ENCODE data around the gene ADAMTSL3. TPM values are rescaled to one million over a fixed set of nuclear protein-coding genes. Genes with fewer than 3 reads are reported as not detected.

ADAMTSL3 gene
- total RNA-seq, 1 experiment from 2014 or later, result 0.07 TPM

DNA sequence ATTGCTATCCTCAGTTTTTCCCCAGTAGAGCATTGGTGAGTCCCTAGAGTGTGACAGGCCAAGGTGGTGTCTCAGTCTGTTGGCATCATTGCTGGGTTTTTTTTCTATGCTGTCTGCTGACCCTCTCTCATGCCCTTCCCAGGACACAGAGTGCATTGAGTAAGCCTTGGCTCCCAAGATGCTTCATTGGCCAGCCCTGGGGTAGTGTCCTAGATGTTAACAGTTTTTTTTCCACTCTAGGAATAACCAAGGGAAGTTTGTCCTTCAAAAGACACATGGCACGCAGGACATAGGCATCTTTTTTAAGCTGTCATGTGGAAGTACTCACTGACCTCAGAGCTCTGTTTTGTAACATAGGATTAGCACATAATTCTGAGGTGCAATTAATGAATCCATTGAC lies 19.5 kb downstream of the ADAMTSL3 start:
- no peak for DNase-seq
- H3K36me3 Mint-ChIP-seq (ENCODE audit: insufficient read depth, unreplicated experiment), result no peaks in the 10 kb centered on the region
- Histone ChIP-seq H3K9me3 (peaks cover 6% of the 10 kb centered on the region; the same call in 1 of the 2 replicates), H3K4me3 (ENCODE audit: low read depth, low read length) (no peak overlapping the region), H3K27me3 (replicated peaks; ENCODE audit: control insufficient read depth, insufficient read depth, low read length) (no peaks in the 10 kb centered on the region), H3K4me1 (no peaks in the 10 kb centered on the region), H3K36me3 (ENCODE audit: control insufficient read depth, insufficient read depth, low read length) (no peaks in the 10 kb centered on the region)
- H3K27ac Mint-ChIP-seq (ENCODE audit: unreplicated experiment), result no peak overlapping the region
- CTCF ChIA-PET, result no interaction called here
- POLR2A ChIA-PET, result no interaction called here
- no peak overlapping the region for H3K4me3 Mint-ChIP-seq (ENCODE audit: unreplicated experiment)
- no TSS peak for BruUV-seq (replicated peaks)
- H3K27me3 Mint-ChIP-seq (ENCODE audit: insufficient read depth, unreplicated experiment), result peaks cover 3% of the 10 kb centered on the region
- H3K9me3 Mint-ChIP-seq (ENCODE audit: unreplicated experiment), result peaks cover 20% of the 10 kb centered on the region
- no peaks in the 10 kb centered on the region for H3K4me1 Mint-ChIP-seq (ENCODE audit: low read depth, unreplicated experiment)
- TF ChIP-seq, protein P1, sequence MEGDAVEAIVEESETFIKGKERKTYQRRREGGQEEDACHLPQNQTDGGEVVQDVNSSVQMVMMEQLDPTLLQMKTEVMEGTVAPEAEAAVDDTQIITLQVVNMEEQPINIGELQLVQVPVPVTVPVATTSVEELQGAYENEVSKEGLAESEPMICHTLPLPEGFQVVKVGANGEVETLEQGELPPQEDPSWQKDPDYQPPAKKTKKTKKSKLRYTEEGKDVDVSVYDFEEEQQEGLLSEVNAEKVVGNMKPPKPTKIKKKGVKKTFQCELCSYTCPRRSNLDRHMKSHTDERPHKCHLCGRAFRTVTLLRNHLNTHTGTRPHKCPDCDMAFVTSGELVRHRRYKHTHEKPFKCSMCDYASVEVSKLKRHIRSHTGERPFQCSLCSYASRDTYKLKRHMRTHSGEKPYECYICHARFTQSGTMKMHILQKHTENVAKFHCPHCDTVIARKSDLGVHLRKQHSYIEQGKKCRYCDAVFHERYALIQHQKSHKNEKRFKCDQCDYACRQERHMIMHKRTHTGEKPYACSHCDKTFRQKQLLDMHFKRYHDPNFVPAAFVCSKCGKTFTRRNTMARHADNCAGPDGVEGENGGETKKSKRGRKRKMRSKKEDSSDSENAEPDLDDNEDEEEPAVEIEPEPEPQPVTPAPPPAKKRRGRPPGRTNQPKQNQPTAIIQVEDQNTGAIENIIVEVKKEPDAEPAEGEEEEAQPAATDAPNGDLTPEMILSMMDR (IDR thresholded peaks at IDR 0.05; ENCODE audit: insufficient read depth in 1 of 2, low read depth in 1 of 2, low read length in 1 of 2, severe bottlenecking in 1 of 2, unreplicated experiment in 1 of 2), result no peak
- intact Hi-C loops (cut with micrococcal nuclease; ENCODE audit: unreplicated experiment), result no loop called here

DNA sequence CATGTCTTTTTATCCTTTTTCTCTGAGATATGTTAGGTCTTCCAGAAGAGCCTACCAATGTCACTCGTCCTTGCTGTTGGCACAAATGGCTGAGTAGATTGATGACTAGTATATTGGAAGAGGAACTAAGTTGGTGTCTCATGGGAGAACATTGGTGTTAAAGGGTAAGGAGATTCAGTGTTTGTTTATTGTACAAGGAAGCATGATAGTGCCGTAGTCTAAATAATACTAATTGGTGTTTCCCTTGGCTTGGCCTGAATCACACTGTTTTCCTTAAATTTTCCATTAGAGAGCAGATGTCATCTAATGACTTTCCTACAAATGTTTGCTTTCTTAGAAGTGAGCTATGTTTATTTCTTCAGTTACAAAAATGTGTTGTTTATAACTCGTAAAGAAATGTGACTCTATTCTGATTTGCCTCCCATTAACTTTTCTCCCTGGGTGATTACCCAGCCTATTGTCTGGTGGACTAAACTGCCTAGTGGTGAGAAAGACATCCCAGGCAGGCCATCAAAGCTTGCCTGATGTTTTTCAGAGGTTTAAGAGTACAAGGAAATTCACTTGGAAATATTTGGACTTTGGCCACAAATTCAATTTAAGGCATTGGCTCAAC lies 28.7 kb downstream of the ADAMTSL3 start:
- no peak overlapping the region for H3K4me3 ChIP-seq (ENCODE audit: low read depth, low read length)
- Mint-ChIP-seq H3K36me3 (ENCODE audit: insufficient read depth, unreplicated experiment) (no peaks in the 10 kb centered on the region), H3K9me3 (ENCODE audit: unreplicated experiment) (peaks cover 8% of the 10 kb centered on the region), H3K4me1 (ENCODE audit: low read depth, unreplicated experiment) (peaks cover 13% of the 10 kb centered on the region), H3K27me3 (ENCODE audit: insufficient read depth, unreplicated experiment) (peaks cover 4% of the 10 kb centered on the region), H3K27ac (ENCODE audit: unreplicated experiment) (no peak overlapping the region), H3K4me3 (ENCODE audit: unreplicated experiment) (no peak overlapping the region)
- no TSS peak for BruUV-seq (replicated peaks)
- intact Hi-C loops (cut with micrococcal nuclease; ENCODE audit: unreplicated experiment), result no loop called here
- DNase-seq, result no peak
- H3K4me1 ChIP-seq, result no peaks in the 10 kb centered on the region; the same call in 1 of the 2 replicates
- CTCF ChIA-PET, result no interaction called here
- TF ChIP-seq, protein P1 (IDR thresholded peaks at IDR 0.05; ENCODE audit: insufficient read depth in 1 of 2, low read depth in 1 of 2, low read length in 1 of 2, severe bottlenecking in 1 of 2, unreplicated experiment in 1 of 2), result no peak
- POLR2A ChIA-PET, result no interaction called here
- peaks cover 6% of the 10 kb centered on the region; the same call in 1 of the 2 replicates for H3K9me3 ChIP-seq
- H3K36me3 ChIP-seq (ENCODE audit: control insufficient read depth, insufficient read depth, low read length), result no peaks in the 10 kb centered on the region; the same call in 1 of the 2 replicates
- H3K27me3 ChIP-seq (replicated peaks; ENCODE audit: control insufficient read depth, insufficient read depth, low read length), result no peaks in the 10 kb centered on the region

DNA sequence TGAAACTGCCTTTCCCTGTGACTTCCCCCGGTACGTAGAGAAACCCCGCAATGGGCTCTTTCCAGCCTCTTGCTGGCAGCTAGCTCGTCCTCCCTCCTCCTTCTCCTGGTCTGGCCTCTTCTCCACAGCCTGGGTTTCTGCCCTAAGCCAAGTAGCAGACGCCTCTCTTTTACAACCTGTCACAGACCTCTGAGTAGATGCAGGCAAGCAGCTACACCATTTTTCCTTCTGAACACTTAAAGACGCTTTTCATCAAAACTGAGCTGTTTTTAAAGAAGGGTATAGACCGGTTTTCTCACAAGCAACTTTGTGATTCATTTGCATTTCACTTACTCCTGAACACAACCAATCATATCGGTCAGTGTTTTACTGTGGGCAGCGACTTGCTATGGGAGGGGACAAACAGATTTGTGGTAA lies 32.0 kb downstream of the ADAMTSL3 start:
- H3K27me3 Mint-ChIP-seq (ENCODE audit: insufficient read depth, unreplicated experiment), result peaks cover 14% of the 10 kb centered on the region
- POLR2A ChIA-PET, result no interaction called here
- H3K36me3 Mint-ChIP-seq (ENCODE audit: insufficient read depth, unreplicated experiment), result no peaks in the 10 kb centered on the region
- no peaks in the 10 kb centered on the region for H3K27me3 ChIP-seq (replicated peaks; ENCODE audit: control insufficient read depth, insufficient read depth, low read length)
- H3K27ac Mint-ChIP-seq (ENCODE audit: unreplicated experiment), result no peak overlapping the region
- no peaks in the 10 kb centered on the region for H3K9me3 ChIP-seq
- no peaks in the 10 kb centered on the region; the same call in 1 of the 2 replicates for H3K36me3 ChIP-seq (ENCODE audit: control insufficient read depth, insufficient read depth, low read length)
- peaks cover 13% of the 10 kb centered on the region for H3K4me1 Mint-ChIP-seq (ENCODE audit: low read depth, unreplicated experiment)
- intact Hi-C loops (cut with micrococcal nuclease; ENCODE audit: unreplicated experiment), result no loop called here
- TF ChIP-seq, protein P1 (IDR thresholded peaks at IDR 0.05; ENCODE audit: insufficient read depth in 1 of 2, low read depth in 1 of 2, low read length in 1 of 2, severe bottlenecking in 1 of 2, unreplicated experiment in 1 of 2), result no peak
- no TSS peak for BruUV-seq (replicated peaks)
- H3K4me1 ChIP-seq, result no peaks in the 10 kb centered on the region; the same call in 1 of the 2 replicates
- no peaks in the 10 kb centered on the region for H3K9me3 Mint-ChIP-seq (ENCODE audit: unreplicated experiment)
- H3K4me3 Mint-ChIP-seq (ENCODE audit: unreplicated experiment), result no peak overlapping the region
- CTCF ChIA-PET, result no interaction called here
- H3K4me3 ChIP-seq (ENCODE audit: low read depth, low read length), result no peak overlapping the region
- DNase-seq, result no peak

Measured in Caco-2 (cell line).